Measurements from ENCODE around the gene SNX32. TPM values are rescaled to one million over a fixed set of nuclear protein-coding genes. Genes with fewer than 3 reads are reported as not detected.

Gene SNX32
- polyA plus RNA-seq, 3 donors = 1.3 to 2.7 (median 1.6) TPM

- no peak for DNase-seq (ENCODE audit: low read depth in 3 of 3, low spot score in 2 of 3)
Observed at GRCh38 chr11:65897020-65897471, 63.3 kb downstream of the SNX32 start.

GRCh38 chr11:65898656-65899355, 65.0 kb downstream of the SNX32 start:
- no peak for DNase-seq (ENCODE audit: low read depth in 3 of 3, low spot score in 2 of 3)

GRCh38 chr11:65899356-65900124, 65.8 kb downstream of the SNX32 start:
- DNase-seq (ENCODE audit: low read depth in 3 of 3, low spot score in 2 of 3) = no peak

GRCh38 chr11:65900125-65900898, 66.5 kb downstream of the SNX32 start, which contains the start of gene FOSL1:
Gene FOSL1, minus strand, starts transcription at chr11:65900388. Its CDS starts 49 bp downstream, at chr11:65900339.
- DNase-seq (ENCODE audit: low read depth in 3 of 3, low spot score in 2 of 3) = no peak

- DNase-seq (ENCODE audit: low read depth in 3 of 3, low spot score in 2 of 3) = no peak
Observed at GRCh38 chr11:65900899-65901180, 67.1 kb downstream of the SNX32 start.

GRCh38 chr11:65903068-65903481, 69.3 kb downstream of the SNX32 start:
- no peak for DNase-seq (ENCODE audit: low read depth in 3 of 3, low spot score in 2 of 3)

Other genes with a start within 250 kb of the SNX32 start
- under 1 TPM in 1 of 3 donors, not detected in 2; 0.21 TPM for gene KCNK7, start 238.2 kb upstream of the SNX32 start, polyA plus RNA-seq (ENCODE audit: insufficient read length in 3 of 3)
- 10 to 100 TPM; 29.4 to 37.2 (median 31.0) TPM for gene MAP3K11, start 219.7 kb upstream of the SNX32 start, polyA plus RNA-seq (ENCODE audit: insufficient read length in 3 of 3)
- 10 to 100 TPM; 22.2 to 25.1 (median 23.1) TPM for gene PCNX3, start 218.2 kb upstream of the SNX32 start, polyA plus RNA-seq (ENCODE audit: insufficient read length in 3 of 3)
- gene SIPA1, start 195.9 kb upstream of the SNX32 start, polyA plus RNA-seq (ENCODE audit: insufficient read length in 3 of 3) = 10 to 100 TPM; 22.5 to 30.5 (median 24.7) TPM
- 10 to 100 TPM; 42.6 to 47.1 (median 44.2) TPM for gene RELA, start 171.0 kb upstream of the SNX32 start, polyA plus RNA-seq (ENCODE audit: insufficient read length in 3 of 3)
- gene KAT5, start 121.7 kb upstream of the SNX32 start, polyA plus RNA-seq (ENCODE audit: insufficient read length in 3 of 3) = 10 to 100 TPM; 64.9 to 72.9 (median 69.0) TPM
- gene RNASEH2C, start 113.2 kb upstream of the SNX32 start, polyA plus RNA-seq (ENCODE audit: insufficient read length in 3 of 3) = 10 to 100 TPM; 28.3 to 39.1 (median 35.1) TPM
- 1 to 10 TPM; 5.3 to 6.3 (median 5.5) TPM for gene AP5B1, start 53.0 kb upstream of the SNX32 start, polyA plus RNA-seq (ENCODE audit: insufficient read length in 3 of 3)
- gene OVOL1, start 46.9 kb upstream of the SNX32 start, polyA plus RNA-seq (ENCODE audit: insufficient read length in 3 of 3) = 10 to 100 TPM in 2 of 3 donors, 1 to 10 TPM in 1; 9.3 to 12.8 (median 12.6) TPM
- gene CFL1, start 24.2 kb downstream of the SNX32 start, polyA plus RNA-seq (ENCODE audit: insufficient read length in 3 of 3) = 100 to 1,000 TPM; 744 to 846 (median 760) TPM
- 10 to 100 TPM; 43.5 to 50.8 (median 48.1) TPM for gene MUS81, start 26.5 kb downstream of the SNX32 start, polyA plus RNA-seq (ENCODE audit: insufficient read length in 3 of 3)
- gene EFEMP2, start 38.8 kb downstream of the SNX32 start, polyA plus RNA-seq (ENCODE audit: insufficient read length in 3 of 3) = 10 to 100 TPM; 95.8 to 98.0 (median 96.3) TPM
- gene CTSW, start 45.9 kb downstream of the SNX32 start, polyA plus RNA-seq (ENCODE audit: insufficient read length in 3 of 3) = 1 to 10 TPM; 1.0 to 1.2 (median 1.2) TPM
- 10 to 100 TPM; 90.0 to 97.3 (median 94.2) TPM for gene FIBP, start 54.5 kb downstream of the SNX32 start, polyA plus RNA-seq (ENCODE audit: insufficient read length in 3 of 3)
- gene CCDC85B, start 56.7 kb downstream of the SNX32 start, polyA plus RNA-seq (ENCODE audit: insufficient read length in 3 of 3) = 1 to 10 TPM; 6.7 to 8.3 (median 8.0) TPM
- under 1 TPM in 1 of 3 donors, not detected in 2; 0.11 TPM for gene FOSL1, start 66.4 kb downstream of the SNX32 start, polyA plus RNA-seq (ENCODE audit: insufficient read length in 3 of 3)
- 10 to 100 TPM; 33.8 to 38.1 (median 36.0) TPM for gene C11orf68, start 85.1 kb downstream of the SNX32 start, polyA plus RNA-seq (ENCODE audit: insufficient read length in 3 of 3)
- gene DRAP1, start 85.5 kb downstream of the SNX32 start, polyA plus RNA-seq (ENCODE audit: insufficient read length in 3 of 3) = 10 to 100 TPM; 65.8 to 84.6 (median 75.8) TPM
- gene TSGA10IP, start 111.5 kb downstream of the SNX32 start, polyA plus RNA-seq (ENCODE audit: insufficient read length in 3 of 3) = not detected
- 10 to 100 TPM; 42.9 to 43.7 (median 43.2) TPM for gene SART1, start 127.8 kb downstream of the SNX32 start, polyA plus RNA-seq (ENCODE audit: insufficient read length in 3 of 3)
- 10 to 100 TPM; 25.8 to 31.3 (median 29.9) TPM for gene EIF1AD, start 168.2 kb downstream of the SNX32 start, polyA plus RNA-seq (ENCODE audit: insufficient read length in 3 of 3)
- 100 to 1,000 TPM; 263 to 275 (median 271) TPM for gene BANF1, start 168.5 kb downstream of the SNX32 start, polyA plus RNA-seq (ENCODE audit: insufficient read length in 3 of 3)
- gene CST6, start 178.0 kb downstream of the SNX32 start, polyA plus RNA-seq (ENCODE audit: insufficient read length in 3 of 3) = not detected
- not detected for gene CATSPER1, start 192.5 kb downstream of the SNX32 start, polyA plus RNA-seq (ENCODE audit: insufficient read length in 3 of 3)
- gene GAL3ST3, start 215.2 kb downstream of the SNX32 start, polyA plus RNA-seq (ENCODE audit: insufficient read length in 3 of 3) = 1 to 10 TPM; 4.0 to 4.6 (median 4.0) TPM
- 100 to 1,000 TPM; 255 to 281 (median 256) TPM for gene SF3B2, start 218.4 kb downstream of the SNX32 start, polyA plus RNA-seq (ENCODE audit: insufficient read length in 3 of 3)
- 10 to 100 TPM; 44.0 to 50.8 (median 45.6) TPM for gene PACS1, start 236.3 kb downstream of the SNX32 start, polyA plus RNA-seq (ENCODE audit: insufficient read length in 3 of 3)

Data from right renal cortex interstitium (tissue), 3 donors.